Activated B cell treated with CpG ODN at 0.5 μM for 24 hours (primary cell): ENCODE data around the gene GHDC. TPM values are rescaled to one million over a fixed set of nuclear protein-coding genes. Genes with fewer than 3 reads are reported as not detected.

ENCODE experiments used
- ATAC-seq: fragments of 200-7000 bp; cut with Tn5 transposase; one replicate; pipeline ENCODE4 v1.10.0; 2021; ENCODE audit warnings: low read depth, mild to moderate bottlenecking, moderate library complexity
- CTCF ChIA-PET: fragments of 350-600 bp; sonication (Branson Sonifier 250); formaldehyde crosslinking; loops from one replicate; lab custom pipeline; 2021; ENCODE audit warnings: antibody characterized with exemption; lab: Charles Lee
- POLR2A ChIA-PET: fragments of 350-600 bp; sonication (Branson Sonifier 250); formaldehyde crosslinking; loops from one replicate; lab custom pipeline; 2021; ENCODE audit warnings: antibody characterized with exemption; lab: Charles Lee
- DNase-seq: peaks from one replicate; pipeline ENCODE4 v3.0.0; 2022
- H3K27ac Mint-ChIP-seq: one replicate; pipeline ENCODE4 v1.8.0; 2020; ENCODE audit warnings: mixed read lengths
- H3K27me3 Mint-ChIP-seq: one replicate; pipeline ENCODE4 v1.8.0; 2021; ENCODE audit warnings: mixed read lengths
- H3K36me3 Mint-ChIP-seq: one replicate; pipeline ENCODE4 v1.8.0; 2021; ENCODE audit warnings: low read depth, mixed read lengths
- H3K4me1 Mint-ChIP-seq: one replicate; pipeline ENCODE4 v1.8.0; 2021; ENCODE audit warnings: mixed read lengths
- H3K4me3 Mint-ChIP-seq: one replicate; pipeline ENCODE4 v1.8.0; 2020; ENCODE audit warnings: mild to moderate bottlenecking, mixed read lengths
- H3K9me3 Mint-ChIP-seq: one replicate; pipeline ENCODE4 v1.8.0; 2020; ENCODE audit warnings: mixed read lengths
- CTCF ChIP-seq: fragments of 200-600 bp; IDR thresholded peaks from one replicate; pipeline ENCODE4 v1.8.0; 2022; ENCODE audit warnings: antibody characterized with exemption, mild to moderate bottlenecking
- intact Hi-C: fragments of 100-400 bp; cut with micrococcal nuclease; formaldehyde crosslinking; loops from one replicate; pipeline ENCODE4 v1.15.1; 2024
- total RNA-seq: library from RNA; stranded (reverse); gene quantifications from 2 replicates; pipeline ENCODE4 v1.2.3, GENCODE V29; 2022

GHDC gene
- total RNA-seq, 1 donor from 2014 or later = 29.1 TPM

DNA sequence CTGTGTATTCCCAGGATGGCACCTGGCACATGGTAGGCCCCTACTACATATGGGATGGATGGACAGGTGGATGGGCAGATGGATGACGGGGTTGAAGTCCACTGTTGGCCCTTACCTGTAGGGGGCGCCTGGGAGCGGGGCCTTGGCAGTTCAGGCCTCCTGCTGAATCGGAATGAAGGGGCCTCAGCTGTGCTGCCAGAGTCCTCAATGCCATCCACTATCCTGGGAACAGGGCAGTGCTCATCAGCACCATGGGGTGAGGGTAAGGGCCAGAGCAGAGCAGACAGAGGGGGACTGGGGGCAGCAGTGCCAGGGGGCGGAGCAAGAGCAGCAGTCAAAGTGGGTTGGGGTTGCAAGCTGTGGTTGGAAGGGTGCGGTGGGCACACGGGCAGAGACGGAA is 31.2 kb downstream of the GHDC start:
- no peak for TF ChIP-seq CTCF
- no peaks in the 10 kb centered on the region for H3K9me3 Mint-ChIP-seq
- ATAC-seq = no peak

GRCh38 chr17:42160531-42160910 is 33.8 kb downstream of the GHDC start:
- intact Hi-C loops = no loop called here
- ATAC-seq (no peak), DNase-seq (no peak)
- H3K4me3 Mint-ChIP-seq = no peak overlapping the region
- no peak overlapping the region for H3K27ac Mint-ChIP-seq
- ChIA-PET CTCF (no interaction called here), POLR2A (interaction anchor here (0.7 kb wide), 1 partner anchor 27 kb away, joined by 6 read pairs; no protein-coding TSS in a partner anchor)
- no peaks in the 10 kb centered on the region for H3K27me3 Mint-ChIP-seq
- H3K9me3 Mint-ChIP-seq = no peaks in the 10 kb centered on the region
- no peaks in the 10 kb centered on the region for H3K36me3 Mint-ChIP-seq
- TF ChIP-seq CTCF = no peak
- H3K4me1 Mint-ChIP-seq = peaks cover 8% of the 10 kb centered on the region

More for the DNA sequence above, 31.2 kb downstream of the GHDC start:
- intact Hi-C loops = no loop called here
- H3K27ac Mint-ChIP-seq = no peak overlapping the region
- no peaks in the 10 kb centered on the region for H3K36me3 Mint-ChIP-seq
- CTCF ChIA-PET = no interaction called here
- H3K4me3 Mint-ChIP-seq = no peak overlapping the region
- POLR2A ChIA-PET = no interaction called here
- no peaks in the 10 kb centered on the region for H3K27me3 Mint-ChIP-seq
- peaks cover 8% of the 10 kb centered on the region for H3K4me1 Mint-ChIP-seq
- DNase-seq = no peak

- peaks cover under 1% of the 10 kb centered on the region for H3K36me3 Mint-ChIP-seq
- intact Hi-C loops = no loop called here
- no peaks in the 10 kb centered on the region for H3K27me3 Mint-ChIP-seq
- H3K4me1 Mint-ChIP-seq = peaks cover 9% of the 10 kb centered on the region
- no peak for ATAC-seq
- TF ChIP-seq CTCF = no peak
- CTCF ChIA-PET = no interaction called here
- no peaks in the 10 kb centered on the region for H3K9me3 Mint-ChIP-seq
- POLR2A ChIA-PET = interaction anchor here (0.6 to 0.7 kb wide), 2 partner anchors 26 to 39 kb away, joined by 3 to 6 read pairs; partner anchors contain the start of gene KAT2A
- no peak overlapping the region for H3K27ac Mint-ChIP-seq
- DNase-seq = no peak
- no peak overlapping the region for H3K4me3 Mint-ChIP-seq
Observed at GRCh38 chr17:42159796-42160530, 34.3 kb downstream of the GHDC start.

- ATAC-seq (no peak), DNase-seq (no peak)
- ChIA-PET CTCF (no interaction called here), POLR2A (interaction anchor here (0.7 to 2.6 kb wide), 4 partner anchors 18 to 260 kb away, joined by 3 to 9 read pairs (median 5); partner anchors contain the start of gene KCNH4)
- Mint-ChIP-seq H3K4me1 (peaks cover 37% of the 10 kb centered on the region), H3K4me3 (peak overlapping the region; percentile 95), H3K36me3 (peaks cover 27% of the 10 kb centered on the region), H3K27ac (peak overlapping the region; percentile 92), H3K27me3 (no peaks in the 10 kb centered on the region), H3K9me3 (no peaks in the 10 kb centered on the region)
- intact Hi-C loops = loop anchor here (1.0 kb wide), 8 partner anchors 26 to 290 kb away; partner anchors contain the start of genes CNP, DNAJC7, GHDC and KAT2A
- no peak for TF ChIP-seq CTCF
Observed at GRCh38 chr17:42155614-42156045, 38.7 kb downstream of the GHDC start.
